BE2C (cell line): ENCODE results near the gene ALG12.

Experiments used
- DNase-seq: peaks from one replicate; pipeline ENCODE4 v3.0.0-alpha.2; 2020
- H3K27me3 ChIP-seq: fragments of 250-450 bp; sonication (Bioruptor Pico); 2 replicates; pipeline ENCODE4 v1.5.1; 2020; ENCODE audit warnings: mild to moderate bottlenecking
- H3K36me3 ChIP-seq: fragments of 250-450 bp; sonication (Bioruptor Pico); 2 replicates; pipeline ENCODE4 v1.5.1; 2020; ENCODE audit warnings: mild to moderate bottlenecking
- H3K4me1 ChIP-seq: fragments of 250-450 bp; sonication (Bioruptor Pico); 2 replicates; pipeline ENCODE4 v1.5.1; 2020
- H3K4me3 ChIP-seq: 2 replicates; pipeline ENCODE4 v1.5.1; 2011; ENCODE audit warnings: low read depth, low read length
- H3K9me3 ChIP-seq: fragments of 250-450 bp; sonication (Bioruptor Pico); 2 replicates; pipeline ENCODE4 v1.5.1; 2020
- CTCF ChIP-seq: IDR thresholded peaks from 2 replicates; pipeline ENCODE4 v1.5.1; 2012; ENCODE audit warnings: mild to moderate bottlenecking, low read depth, low read length

The ALG12 gene

GRCh38 chr22:49957826-49958365 is 39.7 kb upstream of the ALG12 start:
- peak; percentile 4 for DNase-seq
- TF ChIP-seq CTCF: no peak
- no peaks in the 10 kb centered on the region for H3K27me3 ChIP-seq
- H3K36me3 ChIP-seq: peaks cover 12% of the 10 kb centered on the region
- H3K4me3 ChIP-seq: no peak overlapping the region
- H3K4me1 ChIP-seq: peaks cover 11% of the 10 kb centered on the region
- H3K9me3 ChIP-seq: no peaks in the 10 kb centered on the region

- Histone ChIP-seq H3K36me3 (peaks cover 6% of the 10 kb centered on the region), H3K4me3 (no peak overlapping the region), H3K4me1 (peaks cover 8% of the 10 kb centered on the region), H3K9me3 (no peaks in the 10 kb centered on the region), H3K27me3 (no peaks in the 10 kb centered on the region)
- TF ChIP-seq CTCF: no peak
- DNase-seq: peak; percentile 13
Measured at GRCh38 chr22:49956914-49957825, 38.9 kb upstream of the ALG12 start.

- Histone ChIP-seq H3K4me1 (peaks cover 8% of the 10 kb centered on the region), H3K27me3 (no peaks in the 10 kb centered on the region), H3K4me3 (no peak overlapping the region), H3K36me3 (peaks cover under 1% of the 10 kb centered on the region), H3K9me3 (no peaks in the 10 kb centered on the region)
- no peak for TF ChIP-seq CTCF
- DNase-seq: no peak
Measured at GRCh38 chr22:49956418-49956770, 38.2 kb upstream of the ALG12 start.

- no peak for DNase-seq
- Histone ChIP-seq H3K9me3 (no peaks in the 10 kb centered on the region), H3K4me1 (peaks cover 8% of the 10 kb centered on the region), H3K4me3 (no peak overlapping the region), H3K27me3 (no peaks in the 10 kb centered on the region), H3K36me3 (no peaks in the 10 kb centered on the region)
- TF ChIP-seq CTCF: no peak
Measured at GRCh38 chr22:49955581-49956417, 37.6 kb upstream of the ALG12 start.

GRCh38 chr22:49954991-49955580 is 36.8 kb upstream of the ALG12 start:
- TF ChIP-seq CTCF: no peak
- no peak for DNase-seq
- Histone ChIP-seq H3K9me3 (no peaks in the 10 kb centered on the region), H3K36me3 (no peaks in the 10 kb centered on the region), H3K27me3 (no peaks in the 10 kb centered on the region), H3K4me1 (peaks cover 8% of the 10 kb centered on the region), H3K4me3 (no peak overlapping the region)
